GM12874 (cell line): Measurements from ENCODE around the gene ANKRD12.
A peak's percentile ranks its signal among the peaks of the same experiment; 100 is the strongest.

Experiments used
- CTCF ChIP-seq: IDR thresholded peaks from 2 replicates; pipeline ENCODE4 v1.5.1; 2011; ENCODE audit warnings: low read depth, mild to moderate bottlenecking, control low read depth, low read length, moderate library complexity; ENCODE audit not compliant: insufficient read depth

ANKRD12 gene

GRCh38 chr18:9139400-9140039 lies 2.9 kb downstream of the ANKRD12 start:
- TF ChIP-seq CTCF = no peak

GRCh38 chr18:9140381-9140780 lies 3.8 kb downstream of the ANKRD12 start:
- TF ChIP-seq CTCF = no peak

- TF ChIP-seq CTCF = no peak
Measured at GRCh38 chr18:9140984-9141383, 4.4 kb downstream of the ANKRD12 start.

- TF ChIP-seq CTCF = no peak
Measured at GRCh38 chr18:9146224-9146623, 9.6 kb downstream of the ANKRD12 start.

GRCh38 chr18:9147440-9148202 lies 11.0 kb downstream of the ANKRD12 start:
- peak; percentile 61 for TF ChIP-seq CTCF

- TF ChIP-seq CTCF = no peak
Measured at GRCh38 chr18:9148203-9148552, 11.6 kb downstream of the ANKRD12 start.

GRCh38 chr18:9150121-9150520 lies 13.5 kb downstream of the ANKRD12 start:
- no peak for TF ChIP-seq CTCF
